ENCODE measurements around the gene SCMH1. TPM values are rescaled to one million over a fixed set of nuclear protein-coding genes. Genes with fewer than 3 reads are reported as not detected.

SCMH1 gene
- total and polyA plus RNA-seq, 2 of the 4 experiments (the other 2 are of a cell fraction) = 9.0 to 19.4 TPM

DNA sequence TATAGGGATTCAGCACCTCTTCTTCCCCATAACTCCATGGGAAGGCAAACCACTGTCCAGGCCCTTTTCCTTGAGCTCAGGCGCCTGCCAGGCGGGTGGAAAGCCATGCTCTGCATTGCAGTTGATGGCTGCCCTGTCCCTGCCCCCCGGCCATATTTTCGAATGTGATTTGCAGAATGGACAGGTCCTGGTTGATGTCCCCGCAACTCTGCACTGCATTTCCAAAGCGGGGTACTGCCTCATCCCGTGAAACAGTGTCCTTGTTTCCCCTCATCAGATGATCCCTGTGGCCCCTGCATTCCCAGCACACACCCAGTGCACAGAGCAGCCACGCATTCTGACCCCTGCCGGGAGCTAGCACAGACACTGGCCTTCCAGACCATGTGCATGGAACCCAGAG, 33.7 kb upstream of the SCMH1 start:
- dilution Hi-C loops (cut with HindIII; ENCODE audit: low sequenced_read_pairs, unreplicated experiment) (no loop called here), in situ Hi-C loops (cut with MboI; ENCODE audit: low sequenced_read_pairs) (no loop called here), intact Hi-C loops (cut with micrococcal nuclease) (no loop called here)
- DNase-seq (no peak), ATAC-seq (ENCODE audit: low read depth) (no peak)
- H3K9me1 ChIP-seq (ENCODE audit: insufficient read depth, low read length) = no peaks in the 10 kb centered on the region
- H3K23ac ChIP-seq (ENCODE audit: low read depth, low read length) = no peak overlapping the region
- H3K79me1 ChIP-seq (ENCODE audit: low read depth in 1 of 2, low read length in 2 of 2) = no peaks in the 10 kb centered on the region
- no peaks in the 10 kb centered on the region for H3K9me3 ChIP-seq (ENCODE audit: control insufficient read depth, insufficient read depth, low read length)
- ChIA-PET POLR2A (ENCODE audit: unreplicated experiment) (no interaction called here), CTCF (no interaction called here)
- H2BK15ac ChIP-seq (ENCODE audit: low read depth, low read length) = no peak overlapping the region
- no peak overlapping the region for H3K9ac ChIP-seq (ENCODE audit: low read depth, low read length)
- H3K56ac ChIP-seq (ENCODE audit: extremely low read depth, insufficient read depth, low read length) = no peak overlapping the region
- H3K4me1 ChIP-seq (ENCODE audit: control insufficient read depth, insufficient read depth, low read length) = no peaks in the 10 kb centered on the region
- no peak overlapping the region for H2AFZ ChIP-seq (replicated peaks; ENCODE audit: low read length, poor library complexity)
- H4K91ac ChIP-seq (ENCODE audit: insufficient read depth, low read depth, low read length) = no peak overlapping the region
- 73% methylated on average over 9 of the region's 9 CpGs; no CpG with 5 or more reads in 1 of the 2 experiments for WGBS, 2 experiments (ENCODE audit: extremely low coverage in 2 of 2, insufficient read length in 1 of 2)
- no peak overlapping the region for H2AK9ac ChIP-seq (replicated peaks; ENCODE audit: low read depth, low read length, poor library complexity)
- H2BK5ac ChIP-seq (ENCODE audit: low read depth, low read length, poor library complexity, severe bottlenecking) = no peak overlapping the region
- no peak overlapping the region for H2BK20ac ChIP-seq (ENCODE audit: low read depth, low read length)
- H3K4me3 ChIP-seq (ENCODE audit: insufficient read depth, low read depth, low read length) = no peak overlapping the region
- no peak overlapping the region for H2BK120ac ChIP-seq (ENCODE audit: low read depth, low read length)
- H4K5ac ChIP-seq (ENCODE audit: low read depth, low read length) = no peak overlapping the region
- no peak overlapping the region for H3K14ac ChIP-seq (replicated peaks; ENCODE audit: low read depth, low read length)
- BruUV-seq (replicated peaks) = no TSS peak
- TF ChIP-seq NFE2L2 (IDR thresholded peaks at IDR 0.05; ENCODE audit: low read depth, low read length) (no peak), MXI1 (IDR thresholded peaks at IDR 0.05; ENCODE audit: borderline replicate concordance, low read depth, low read length) (no peak), FOS (IDR thresholded peaks at IDR 0.05; ENCODE audit: low read depth, low read length) (no peak), CEBPB (IDR thresholded peaks at IDR 0.05; ENCODE audit: low read depth, low read length) (no peak), RCOR1 (IDR thresholded peaks at IDR 0.05; ENCODE audit: insufficient replicate concordance, low read length) (no peak), MAFK (IDR thresholded peaks at IDR 0.05; ENCODE audit: low read depth, low read length) (no peak), CHD1 (IDR thresholded peaks at IDR 0.05; ENCODE audit: low read depth, low read length) (no peak), BHLHE40 (IDR thresholded peaks at IDR 0.05; ENCODE audit: low read depth, low read length) (no peak)
- TF ChIP-seq, protein P1, sequence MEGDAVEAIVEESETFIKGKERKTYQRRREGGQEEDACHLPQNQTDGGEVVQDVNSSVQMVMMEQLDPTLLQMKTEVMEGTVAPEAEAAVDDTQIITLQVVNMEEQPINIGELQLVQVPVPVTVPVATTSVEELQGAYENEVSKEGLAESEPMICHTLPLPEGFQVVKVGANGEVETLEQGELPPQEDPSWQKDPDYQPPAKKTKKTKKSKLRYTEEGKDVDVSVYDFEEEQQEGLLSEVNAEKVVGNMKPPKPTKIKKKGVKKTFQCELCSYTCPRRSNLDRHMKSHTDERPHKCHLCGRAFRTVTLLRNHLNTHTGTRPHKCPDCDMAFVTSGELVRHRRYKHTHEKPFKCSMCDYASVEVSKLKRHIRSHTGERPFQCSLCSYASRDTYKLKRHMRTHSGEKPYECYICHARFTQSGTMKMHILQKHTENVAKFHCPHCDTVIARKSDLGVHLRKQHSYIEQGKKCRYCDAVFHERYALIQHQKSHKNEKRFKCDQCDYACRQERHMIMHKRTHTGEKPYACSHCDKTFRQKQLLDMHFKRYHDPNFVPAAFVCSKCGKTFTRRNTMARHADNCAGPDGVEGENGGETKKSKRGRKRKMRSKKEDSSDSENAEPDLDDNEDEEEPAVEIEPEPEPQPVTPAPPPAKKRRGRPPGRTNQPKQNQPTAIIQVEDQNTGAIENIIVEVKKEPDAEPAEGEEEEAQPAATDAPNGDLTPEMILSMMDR (conservative IDR thresholded peaks at IDR 0.05; ENCODE audit: low read depth, low read length) = no peak
- no peak overlapping the region for H3K27ac ChIP-seq (ENCODE audit: insufficient read depth, low read length)
- H2AK5ac ChIP-seq (ENCODE audit: low read depth, low read length) = no peak overlapping the region
- H3K4me2 ChIP-seq (ENCODE audit: low read depth, low read length) = no peak overlapping the region
- no peaks in the 10 kb centered on the region for H3K36me3 ChIP-seq (ENCODE audit: control insufficient read depth, insufficient read depth, low read length)
- H3K4ac ChIP-seq (ENCODE audit: low read depth, low read length) = no peak overlapping the region
- no peak overlapping the region for H4K8ac ChIP-seq (ENCODE audit: low read depth in 2 of 2, low read length in 2 of 2)
- peaks cover 59% of the 10 kb centered on the region for H3K27me3 ChIP-seq (ENCODE audit: control insufficient read depth, insufficient read depth, low read length)
- no peaks in the 10 kb centered on the region for H4K20me1 ChIP-seq (ENCODE audit: insufficient read depth, low read length)
- H3K18ac ChIP-seq (ENCODE audit: low read depth, low read length) = no peak overlapping the region

Measured in IMR-90 (cell line).